ENCODE results near the gene RARG.

GRCh38 chr12:53176750-53177149 lies 55.3 kb downstream of the RARG start:
- TF ChIP-seq POLR2AphosphoS5 (IDR thresholded peaks at IDR 0.05; ENCODE audit: borderline replicate concordance, low read depth, low read length) (no peak), EZH2 (IDR thresholded peaks at IDR 0.05) (no peak), FOXP2 (optimal IDR thresholded peaks at IDR 0.05; ENCODE audit: control extremely low read depth, extremely low read length, insufficient read depth) (no peak)
